Activated CD8-positive, alpha-beta memory T cell treated with anti-CD3 and anti-CD28 coated beads, Interleukin-2, amount 10 ng/mL, durations not matched to agents 7 days and 5 days (primary cell): ENCODE results near the gene METTL16. TPM values are rescaled to one million over a fixed set of nuclear protein-coding genes. Genes with fewer than 3 reads are reported as not detected.
A peak's percentile ranks its signal among the peaks of the same experiment; 100 is the strongest.

Source experiments
- ATAC-seq: fragments of 150-1000 bp; cut with Tn5 transposase; one replicate; pipeline ENCODE4 v1.10.0; 2021; ENCODE audit warnings: moderate library complexity
- CTCF ChIA-PET: fragments of 350-600 bp; sonication (Branson Sonifier 250); formaldehyde crosslinking; loops from one replicate; lab custom pipeline; 2021; ENCODE audit warnings: antibody characterized with exemption; lab: Charles Lee
- DNase-seq: peaks from one replicate; pipeline ENCODE4 v3.0.0-alpha.2; 2020
- H3K27ac Mint-ChIP-seq: one replicate; pipeline ENCODE4 v1.8.0; 2021; ENCODE audit warnings: mild to moderate bottlenecking, mixed read lengths
- H3K27me3 Mint-ChIP-seq: one replicate; pipeline ENCODE4 v1.8.0; 2021; ENCODE audit warnings: mixed read lengths
- H3K36me3 Mint-ChIP-seq: one replicate; pipeline ENCODE4 v1.8.0; 2021; ENCODE audit warnings: mild to moderate bottlenecking, mixed read lengths
- H3K4me1 Mint-ChIP-seq: one replicate; pipeline ENCODE4 v1.8.0; 2021; ENCODE audit warnings: mixed read lengths
- H3K4me3 Mint-ChIP-seq: one replicate; pipeline ENCODE4 v1.8.0; 2021; ENCODE audit warnings: mild to moderate bottlenecking, moderate library complexity, mixed read lengths
- H3K9me3 Mint-ChIP-seq: one replicate; pipeline ENCODE4 v1.8.0; 2022; ENCODE audit warnings: low read depth, mixed read lengths
- total RNA-seq, 2 experiments: library from RNA; stranded (reverse); gene quantifications; one replicate each; pipeline ENCODE4 v1.2.3, GENCODE V29; 2021

The METTL16 gene
- total RNA-seq, 2 experiments from 2014 or later: 24.0 to 34.1 TPM

DNA sequence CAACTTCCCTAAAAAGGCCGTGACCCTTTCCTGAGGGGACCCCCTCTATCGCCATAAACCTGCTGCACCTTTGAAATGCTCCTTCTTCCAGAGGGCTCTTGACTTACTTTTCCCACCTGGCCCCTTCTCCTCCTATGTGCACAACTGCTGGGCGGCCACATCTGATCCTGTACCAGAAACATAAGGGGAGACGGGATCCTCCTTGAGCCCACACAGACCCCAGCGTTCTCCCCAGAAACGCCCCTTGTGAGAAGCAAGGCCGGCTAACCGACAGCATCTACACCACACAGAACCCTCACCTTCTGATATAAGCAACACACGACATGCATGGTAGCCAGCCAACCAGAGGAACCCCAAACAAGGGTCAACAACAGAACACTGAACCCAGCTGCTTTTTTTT, 96.6 kb downstream of the METTL16 start:
- H3K27me3 Mint-ChIP-seq: no peaks in the 10 kb centered on the region
- no peak for ATAC-seq
- H3K36me3 Mint-ChIP-seq: peaks cover 3% of the 10 kb centered on the region
- H3K9me3 Mint-ChIP-seq: no peaks in the 10 kb centered on the region
- no peak overlapping the region for H3K27ac Mint-ChIP-seq
- CTCF ChIA-PET: interaction anchor here (1.4 to 5.2 kb wide), 12 partner anchors 10 to 522 kb away, joined by 3 to 323 read pairs (median 7); no protein-coding TSS in a partner anchor
- DNase-seq: no peak
- H3K4me1 Mint-ChIP-seq: peaks cover 5% of the 10 kb centered on the region
- no peak overlapping the region for H3K4me3 Mint-ChIP-seq

DNA sequence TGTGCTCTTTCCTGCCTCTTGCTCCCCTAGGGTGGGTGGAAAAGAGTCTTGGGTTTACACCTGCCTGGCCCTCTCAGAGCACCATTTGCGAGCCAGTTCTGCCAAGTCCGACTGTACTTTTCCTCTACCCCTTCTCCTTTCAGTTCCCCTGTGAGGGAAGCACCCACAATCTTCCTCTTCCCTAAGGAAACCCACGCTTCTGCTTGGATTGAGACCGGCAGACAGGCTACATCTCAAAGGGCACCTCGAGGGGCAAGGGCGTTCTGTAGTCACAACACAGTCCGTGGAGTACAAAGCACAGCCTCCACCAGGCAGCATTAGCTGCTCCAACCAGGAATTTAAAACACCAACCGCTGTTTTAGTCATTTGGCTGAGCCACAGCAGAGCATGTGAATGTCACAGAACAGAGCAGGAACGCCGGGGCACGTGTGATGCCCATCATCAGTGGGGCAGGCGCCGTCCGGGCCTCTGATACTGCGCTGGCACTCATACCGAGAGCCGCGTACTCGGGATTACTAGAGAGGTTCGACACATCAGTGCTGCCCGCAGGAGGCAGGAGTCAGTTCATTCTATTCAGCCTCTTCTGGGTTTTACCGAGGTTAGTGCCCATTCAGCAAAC, 97.1 kb downstream of the METTL16 start:
- Mint-ChIP-seq H3K4me1 (peaks cover 5% of the 10 kb centered on the region), H3K27me3 (no peaks in the 10 kb centered on the region), H3K4me3 (no peak overlapping the region), H3K36me3 (peaks cover 3% of the 10 kb centered on the region), H3K27ac (peak overlapping the region; percentile 13), H3K9me3 (no peaks in the 10 kb centered on the region)
- CTCF ChIA-PET: interaction anchor here (1.8 to 5.2 kb wide), 5 partner anchors 10 to 170 kb away, joined by 5 to 323 read pairs (median 48); no protein-coding TSS in a partner anchor
- DNase-seq (no peak), ATAC-seq (no peak)

DNA sequence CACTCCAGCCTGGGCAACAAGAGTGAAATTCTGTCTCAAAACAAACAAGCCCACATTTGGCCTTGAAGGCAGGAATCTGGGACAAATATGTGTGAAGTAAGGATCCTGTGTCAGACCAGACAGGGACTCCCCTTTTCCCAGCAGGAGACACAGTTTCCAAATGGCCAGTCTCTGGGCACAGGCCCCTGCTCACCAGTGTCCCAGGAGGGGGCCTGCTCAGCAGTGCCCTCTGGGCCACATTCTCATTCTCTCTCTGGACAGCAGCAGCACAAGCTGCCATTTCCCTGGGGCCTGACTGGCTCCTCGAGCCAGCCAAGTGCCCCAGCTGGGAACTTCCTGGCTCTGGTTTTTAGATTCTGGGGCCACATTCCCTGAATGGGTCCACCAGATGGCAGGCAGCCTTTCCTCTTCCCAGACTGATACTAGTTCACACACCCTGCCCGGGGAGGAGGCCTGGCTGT, 99.1 kb downstream of the METTL16 start:
- Mint-ChIP-seq H3K9me3 (no peaks in the 10 kb centered on the region), H3K36me3 (peaks cover 3% of the 10 kb centered on the region), H3K4me1 (peaks cover 5% of the 10 kb centered on the region), H3K27ac (peak overlapping the region; percentile 28), H3K4me3 (no peak overlapping the region), H3K27me3 (no peaks in the 10 kb centered on the region)
- no peak for DNase-seq
- no peak for ATAC-seq
- CTCF ChIA-PET: interaction anchor here (1.9 to 4.8 kb wide), 2 partner anchors 10 to 31 kb away, joined by 8 to 48 read pairs; no protein-coding TSS in a partner anchor

DNA sequence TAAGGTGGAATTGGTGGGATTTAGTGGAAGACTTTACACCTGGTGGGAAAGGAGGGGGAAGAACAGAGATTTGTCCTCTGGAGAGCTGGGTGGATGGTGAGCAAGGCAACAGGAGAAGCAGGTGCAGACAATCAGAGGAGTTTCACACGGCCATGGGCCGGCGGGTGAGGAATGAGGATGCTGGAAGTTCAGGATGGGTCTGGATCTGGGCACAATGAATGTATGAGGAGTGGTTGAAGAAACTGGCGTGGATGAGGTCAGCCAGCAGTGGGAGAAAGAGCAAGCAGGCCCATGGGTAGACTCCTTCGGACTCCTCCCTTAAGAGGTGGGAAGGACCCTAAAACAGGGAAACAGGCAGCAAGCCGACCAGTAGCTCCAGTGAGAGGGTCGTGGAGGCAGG, 100.7 kb downstream of the METTL16 start:
- no peak for DNase-seq
- H3K36me3 Mint-ChIP-seq: peaks cover 3% of the 10 kb centered on the region
- no peak overlapping the region for H3K27ac Mint-ChIP-seq
- no peak for ATAC-seq
- no peaks in the 10 kb centered on the region for H3K27me3 Mint-ChIP-seq
- CTCF ChIA-PET: interaction anchor here (4.8 kb wide), 1 partner anchor 29 kb away, joined by 48 read pairs; no protein-coding TSS in a partner anchor
- no peaks in the 10 kb centered on the region for H3K9me3 Mint-ChIP-seq
- peaks cover 9% of the 10 kb centered on the region for H3K4me1 Mint-ChIP-seq
- no peak overlapping the region for H3K4me3 Mint-ChIP-seq

DNA sequence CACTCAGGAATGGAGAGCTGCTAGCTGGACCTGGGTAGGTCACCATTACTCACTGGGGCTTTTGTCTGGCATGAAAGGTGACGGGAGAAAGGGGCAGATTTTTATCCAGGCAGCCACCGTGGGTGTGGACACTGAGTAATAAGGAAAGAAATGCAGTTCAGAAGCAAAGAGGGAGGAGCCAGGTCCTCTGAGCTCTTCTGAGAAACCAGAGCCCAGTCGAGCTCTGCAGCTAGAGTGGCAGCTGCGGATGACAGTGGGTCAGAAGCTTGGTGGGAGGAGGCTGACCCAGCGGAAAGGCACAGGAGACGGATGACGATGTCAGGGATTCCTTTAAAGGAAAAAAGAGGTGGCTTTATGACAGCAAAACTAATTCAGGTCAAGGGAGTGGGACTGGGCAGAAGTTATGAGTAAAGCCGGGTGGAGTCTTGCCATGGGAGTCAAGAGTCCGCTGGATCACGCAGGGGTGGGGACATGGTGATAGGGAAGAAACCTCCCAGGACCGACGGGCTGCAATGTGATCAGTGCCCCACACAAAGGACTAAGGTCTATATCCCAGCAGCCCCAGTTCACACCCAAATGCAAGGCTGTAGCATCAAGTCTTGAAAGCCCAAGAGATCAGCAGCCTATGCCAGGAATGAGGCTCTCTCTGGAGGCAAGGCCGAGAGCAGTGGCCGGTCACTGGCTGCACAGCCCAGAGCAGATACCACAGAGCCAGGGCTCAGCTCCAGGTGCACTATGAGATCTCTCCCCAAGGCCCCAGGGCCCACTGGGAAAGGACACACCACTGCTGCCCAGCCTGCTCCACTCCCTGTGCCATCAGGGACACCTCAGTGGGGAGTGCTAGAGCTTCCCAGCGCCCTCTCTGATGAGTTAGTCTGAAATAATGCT, 104.5 kb downstream of the METTL16 start:
- Mint-ChIP-seq H3K27ac (peak overlapping the region; percentile 40), H3K4me1 (peaks cover 26% of the 10 kb centered on the region), H3K27me3 (no peaks in the 10 kb centered on the region), H3K36me3 (no peaks in the 10 kb centered on the region), H3K4me3 (no peak overlapping the region), H3K9me3 (no peaks in the 10 kb centered on the region)
- CTCF ChIA-PET: interaction anchor here (1.0 to 7.3 kb wide), 4 partner anchors 10 to 24 kb away, joined by 3 to 70 read pairs (median 19); no protein-coding TSS in a partner anchor
- DNase-seq (no peak), ATAC-seq (no peak)

DNA sequence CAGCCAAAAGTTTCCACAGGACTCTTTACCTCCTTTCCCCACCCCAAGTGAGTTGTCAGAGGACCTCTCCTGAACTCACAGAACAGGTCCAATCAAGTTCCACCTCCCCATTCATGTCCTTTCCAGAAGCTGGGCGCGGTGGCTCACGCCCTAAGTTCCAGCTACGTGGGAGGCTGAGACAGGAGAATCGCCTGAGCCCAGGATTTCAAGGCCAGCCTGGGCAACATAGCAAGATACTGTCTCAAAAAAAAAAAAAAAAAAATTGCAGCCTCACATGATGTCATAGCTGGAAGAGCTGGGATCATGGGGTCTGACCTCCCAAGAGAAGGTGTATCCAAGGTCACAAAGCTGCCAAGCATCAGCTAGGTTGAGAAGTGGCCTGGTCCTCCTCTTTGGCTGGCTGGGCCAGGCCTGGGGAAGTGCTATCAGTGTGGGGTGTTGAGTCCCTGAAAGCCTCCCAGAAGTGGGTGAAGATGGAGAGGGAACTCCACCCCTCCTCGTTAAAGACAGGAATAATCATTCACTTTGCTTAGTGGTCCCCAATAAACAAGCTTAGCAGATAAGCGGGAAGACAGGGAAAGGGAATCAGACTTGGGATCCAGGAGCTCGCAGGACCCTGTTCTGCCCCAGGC, 105.3 kb downstream of the METTL16 start:
- CTCF ChIA-PET: interaction anchor here (2.0 to 7.3 kb wide), 3 partner anchors 10 to 23 kb away, joined by 8 to 70 read pairs (median 30); no protein-coding TSS in a partner anchor
- peaks cover 29% of the 10 kb centered on the region for H3K4me1 Mint-ChIP-seq

DNA sequence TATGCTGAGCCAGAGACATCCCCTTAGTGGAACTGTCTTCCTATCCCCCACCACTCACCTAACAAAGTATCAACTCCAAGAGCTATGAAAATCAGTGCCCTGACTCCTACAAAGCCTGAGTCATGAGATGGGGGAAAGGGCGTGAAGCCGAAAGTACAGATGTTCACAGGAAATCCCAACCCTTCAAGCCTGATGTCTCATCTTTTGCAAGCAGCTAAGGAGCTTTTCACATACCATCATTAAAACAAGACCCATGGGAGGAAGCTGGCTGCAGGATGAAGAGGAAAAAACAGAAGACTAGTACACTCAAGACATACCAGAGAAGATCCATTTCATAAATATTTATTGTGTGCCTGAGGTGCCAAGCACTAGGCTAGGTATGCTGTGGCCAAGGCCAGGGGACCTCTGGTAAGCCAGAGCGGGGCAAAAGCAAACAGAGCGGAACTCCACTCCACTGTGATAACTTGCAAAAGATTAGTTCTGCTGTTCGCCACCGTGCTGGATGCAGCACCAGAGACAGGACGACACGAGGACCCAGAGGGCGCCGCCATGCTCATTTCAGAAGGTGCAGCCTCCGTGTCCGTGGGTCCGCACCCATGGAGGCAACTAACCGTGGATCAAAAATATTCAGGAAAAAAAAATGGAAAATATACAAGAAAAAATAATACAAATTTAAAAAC, 106.3 kb downstream of the METTL16 start:
- H3K9me3 Mint-ChIP-seq: no peaks in the 10 kb centered on the region
- peaks cover 29% of the 10 kb centered on the region for H3K4me1 Mint-ChIP-seq
- H3K4me3 Mint-ChIP-seq: no peak overlapping the region
- DNase-seq (no peak), ATAC-seq (no peak)
- CTCF ChIA-PET: interaction anchor here (0.6 to 7.3 kb wide), 4 partner anchors 11 to 322 kb away, joined by 4 to 94 read pairs (median 38); no protein-coding TSS in a partner anchor
- H3K36me3 Mint-ChIP-seq: no peaks in the 10 kb centered on the region
- H3K27me3 Mint-ChIP-seq: no peaks in the 10 kb centered on the region
- no peak overlapping the region for H3K27ac Mint-ChIP-seq

More for the DNA sequence above, 105.3 kb downstream of the METTL16 start:
- no peak for ATAC-seq
- DNase-seq: no peak
- Mint-ChIP-seq H3K9me3 (no peaks in the 10 kb centered on the region), H3K27ac (peak overlapping the region; percentile 2), H3K36me3 (no peaks in the 10 kb centered on the region), H3K4me3 (no peak overlapping the region), H3K27me3 (no peaks in the 10 kb centered on the region)

DNA sequence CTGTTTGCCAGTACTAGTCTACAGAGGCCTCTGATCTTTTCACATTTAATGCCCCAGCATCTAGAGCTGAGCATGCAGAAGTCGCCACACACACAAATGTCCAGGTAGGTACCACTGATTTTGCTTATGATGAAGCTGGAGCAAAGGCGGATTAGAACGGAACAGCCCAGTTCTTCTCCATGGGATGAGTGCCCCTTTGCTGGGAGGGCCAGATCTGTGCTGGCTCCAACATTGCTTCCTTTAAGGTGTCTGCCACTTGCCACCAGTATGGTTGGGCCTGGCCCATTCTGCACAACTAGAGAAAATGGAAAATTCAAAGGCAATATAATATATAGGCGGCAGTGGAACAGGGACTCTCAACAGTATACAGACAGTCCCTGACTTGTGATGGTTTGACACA, 108.6 kb downstream of the METTL16 start:
- H3K36me3 Mint-ChIP-seq: no peaks in the 10 kb centered on the region
- DNase-seq (no peak), ATAC-seq (no peak)
- H3K4me1 Mint-ChIP-seq: peaks cover 41% of the 10 kb centered on the region
- H3K27ac Mint-ChIP-seq: no peak overlapping the region
- no peak overlapping the region for H3K4me3 Mint-ChIP-seq
- no peaks in the 10 kb centered on the region for H3K9me3 Mint-ChIP-seq
- H3K27me3 Mint-ChIP-seq: no peaks in the 10 kb centered on the region
- CTCF ChIA-PET: interaction anchor here (1.1 to 7.3 kb wide), 5 partner anchors 10 to 345 kb away, joined by 3 to 94 read pairs (median 9); no protein-coding TSS in a partner anchor

DNA sequence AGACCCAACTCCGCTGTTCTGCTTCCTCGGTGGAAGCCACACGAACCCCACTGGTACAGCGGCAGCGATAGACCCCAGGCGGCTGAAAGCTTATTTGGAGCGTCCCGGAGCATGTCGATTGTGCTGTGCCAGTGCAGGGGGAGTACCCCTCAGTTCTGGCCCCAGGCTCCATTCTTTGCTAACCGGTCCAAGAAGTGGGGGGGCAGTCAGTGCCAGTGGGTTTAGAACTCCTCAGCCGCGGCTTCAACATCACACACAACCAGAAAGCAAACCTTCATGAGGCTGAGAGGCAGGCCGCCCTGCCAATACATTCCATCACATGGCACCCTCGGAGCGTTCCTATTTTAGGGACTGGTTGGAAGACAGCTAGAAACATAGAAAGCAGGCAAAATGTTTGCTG, 109.1 kb downstream of the METTL16 start:
- Mint-ChIP-seq H3K4me3 (peak overlapping the region; percentile 94), H3K9me3 (no peaks in the 10 kb centered on the region), H3K27ac (peak overlapping the region; percentile 82), H3K27me3 (no peaks in the 10 kb centered on the region), H3K4me1 (peaks cover 46% of the 10 kb centered on the region), H3K36me3 (no peaks in the 10 kb centered on the region)
- ATAC-seq (no peak), DNase-seq (no peak)
- CTCF ChIA-PET: interaction anchor here (1.5 to 7.3 kb wide), 6 partner anchors 10 to 50 kb away, joined by 5 to 94 read pairs (median 18); no protein-coding TSS in a partner anchor

DNA sequence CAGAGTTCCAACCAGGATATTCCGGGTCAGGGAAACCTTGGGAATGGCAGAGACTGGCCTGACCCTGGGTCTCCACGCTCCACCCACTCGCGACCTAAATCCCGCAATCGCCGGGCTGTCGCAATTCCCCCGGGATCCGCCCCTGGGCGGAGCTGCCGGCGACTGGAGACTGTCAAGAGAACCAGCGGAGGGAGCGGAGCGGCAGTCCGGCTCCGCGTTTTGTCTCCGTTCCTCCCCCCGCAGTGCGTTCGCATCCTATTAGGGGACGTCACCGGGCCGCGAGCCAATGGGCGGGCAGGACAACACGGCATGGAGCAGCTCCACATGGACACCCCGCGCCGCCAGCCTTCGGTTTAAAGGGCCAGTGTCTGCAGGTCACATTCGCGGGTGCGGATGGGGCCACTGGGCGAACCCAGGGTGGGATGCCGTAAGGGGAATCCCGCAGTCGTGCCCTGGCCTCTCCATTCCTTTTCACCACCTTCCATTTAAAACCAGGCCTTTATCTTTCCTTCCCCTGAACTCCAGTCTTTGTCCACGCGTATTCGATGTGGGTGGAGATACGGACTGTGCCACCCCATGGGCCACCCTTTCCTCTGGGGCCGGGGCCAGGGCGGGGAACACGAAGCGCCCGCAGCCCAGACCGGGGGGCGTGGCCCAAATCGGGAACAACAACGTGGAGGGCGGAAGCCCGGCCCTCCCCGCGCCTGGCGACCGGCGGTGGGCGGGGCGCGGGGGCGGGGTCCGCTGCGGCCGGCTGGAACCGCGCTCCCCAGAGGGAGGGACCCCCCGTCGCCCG, 110.1 kb downstream of the METTL16 start:
- CTCF ChIA-PET: interaction anchor here (0.7 to 7.3 kb wide), 7 partner anchors 9 to 98 kb away, joined by 3 to 94 read pairs (median 9); partner anchors contain the start of genes SMG6 and SRR
- H3K4me1 Mint-ChIP-seq: peaks cover 49% of the 10 kb centered on the region
- no peaks in the 10 kb centered on the region for H3K9me3 Mint-ChIP-seq
- peak overlapping the region; percentile 94 for H3K4me3 Mint-ChIP-seq
- DNase-seq (peak; percentile 100), ATAC-seq (peak; percentile 61)
- H3K36me3 Mint-ChIP-seq: no peaks in the 10 kb centered on the region
- peak overlapping the region; percentile 93 for H3K27ac Mint-ChIP-seq
- no peaks in the 10 kb centered on the region for H3K27me3 Mint-ChIP-seq

DNA sequence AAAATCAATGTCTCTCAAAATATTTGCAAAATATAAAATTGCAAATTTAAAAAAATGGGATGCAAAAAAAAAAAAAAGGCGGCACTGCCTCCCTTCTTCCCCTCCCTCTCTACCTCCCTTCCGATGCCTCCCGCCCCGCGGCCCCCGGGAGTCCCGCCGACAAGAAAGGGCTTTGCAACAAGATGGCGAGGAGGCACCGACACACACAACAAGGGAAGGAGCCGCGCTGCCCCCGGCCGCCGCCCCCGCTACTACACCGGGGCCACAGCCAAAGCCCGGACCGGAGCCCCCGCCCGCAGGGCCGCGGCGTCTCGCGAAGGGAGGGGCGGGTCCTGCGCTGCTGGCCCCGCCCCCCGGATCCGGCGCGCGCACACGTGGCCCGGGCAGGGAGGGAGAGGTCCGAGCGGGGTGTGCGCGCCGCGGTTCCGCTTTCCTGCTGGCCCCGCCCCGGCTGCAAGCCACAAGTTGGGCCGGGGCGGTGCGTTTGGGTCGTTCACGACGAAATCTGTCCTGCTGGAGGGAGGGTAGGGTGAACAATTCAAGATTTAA, 110.7 kb downstream of the METTL16 start, which contains the start of gene MNT:
Gene MNT, minus strand, starts transcription at position 184 of the 549 bp plus-strand sequence. CDS start 348 bp downstream, outside the sequence.
- H3K9me3 Mint-ChIP-seq: no peaks in the 10 kb centered on the region
- H3K27me3 Mint-ChIP-seq: no peaks in the 10 kb centered on the region
- CTCF ChIA-PET: interaction anchor here (1.5 to 7.3 kb wide), 7 partner anchors 8 to 48 kb away, joined by 5 to 94 read pairs (median 14); no protein-coding TSS in a partner anchor
- no peaks in the 10 kb centered on the region for H3K36me3 Mint-ChIP-seq
- H3K4me1 Mint-ChIP-seq: peaks cover 48% of the 10 kb centered on the region
- H3K27ac Mint-ChIP-seq: peak within 1 kb of the TSS; percentile 96
- DNase-seq (peak; percentile 95), ATAC-seq (peak; percentile 42)
- H3K4me3 Mint-ChIP-seq: peak within 1 kb of the TSS; percentile 94
